ENCODE results near the gene FMNL2. TPM values are rescaled to one million over a fixed set of nuclear protein-coding genes. Genes with fewer than 3 reads are reported as not detected.

FMNL2 gene
- total and polyA plus RNA-seq, 12 donors: 3.3 to 16.0 (median 4.5) TPM

DNA sequence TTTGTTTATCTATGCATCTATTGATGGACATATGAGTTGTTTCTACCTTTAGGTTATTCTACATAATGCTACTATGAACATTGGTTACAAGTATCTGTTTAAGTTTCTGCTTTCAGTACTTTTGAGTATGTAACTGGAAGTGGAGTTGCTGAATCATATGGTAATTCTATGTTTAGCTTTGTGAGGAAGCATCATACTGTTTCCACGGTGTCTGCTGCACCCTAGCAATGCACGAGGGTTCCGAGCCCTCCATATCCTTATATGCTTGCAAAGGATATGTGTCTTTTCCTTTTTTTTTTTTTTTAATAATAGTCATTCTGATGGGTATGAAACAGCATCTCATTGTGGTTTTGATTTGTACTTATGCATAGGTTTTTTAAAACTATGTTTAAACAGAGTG lies 83.7 kb downstream of the FMNL2 start:
- peak in 2 of 8 donors; percentile 25 to 38 for ATAC-seq
- no peak for DNase-seq
- TF ChIP-seq CTCF (IDR thresholded peaks at IDR 0.05): peak in 1 of 9 donors; percentile 5
- 51 to 60% methylated on average over 3 of the region's 3 CpGs for WGBS, 2 donors
- intact Hi-C loops (cut with DNase I): no loop called here
- Histone ChIP-seq H3K4me3 (no peak overlapping the region), H3K27me3 (no peaks in the 10 kb centered on the region), H3K36me3 (no peaks in the 10 kb centered on the region), H3K9me3 (no peaks in the 10 kb centered on the region), H3K4me1 (peaks cover 0 to 69% (median 23%) of the 10 kb centered on the region in 9 donors), H3K27ac (peak overlapping the region in 1 of 10 donors; percentile 54)

DNA sequence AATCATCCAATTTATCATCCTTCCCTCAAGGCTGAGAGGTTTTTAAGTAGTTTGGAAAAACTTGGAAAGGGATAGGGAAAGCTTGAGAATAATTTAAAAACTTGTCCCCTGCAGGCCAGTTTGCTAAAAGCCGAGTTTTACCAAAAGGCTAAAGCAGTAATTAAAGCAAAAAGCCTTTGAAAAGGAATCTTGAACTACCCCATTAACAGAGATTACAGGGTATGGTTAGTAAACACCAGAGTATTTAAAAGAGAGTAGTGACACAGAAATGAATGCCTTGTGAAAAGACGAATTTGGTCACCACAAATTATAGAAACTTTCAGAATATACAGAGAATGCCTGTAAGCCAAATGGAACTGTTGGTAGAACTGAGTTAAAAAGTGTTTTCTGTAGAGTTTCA lies 85.0 kb downstream of the FMNL2 start:
- no peaks in the 10 kb centered on the region for H3K9me3 ChIP-seq
- TF ChIP-seq CTCF (IDR thresholded peaks at IDR 0.05): no peak
- H3K27me3 ChIP-seq: no peaks in the 10 kb centered on the region
- H3K4me3 ChIP-seq: no peak overlapping the region
- peaks cover 0 to 67% (median 22%) of the 10 kb centered on the region in 9 donors for H3K4me1 ChIP-seq
- 92 to 98% methylated on average over 2 of the region's 2 CpGs for WGBS, 2 donors
- intact Hi-C loops (cut with DNase I): loop anchor here in 1 of 10 donors (10.0 kb wide), 1 partner anchor 85 kb away; the partner anchor contains the start of gene FMNL2
- H3K27ac ChIP-seq: peak overlapping the region in 1 of 10 donors; percentile 79
- no peak for ATAC-seq
- H3K36me3 ChIP-seq: no peaks in the 10 kb centered on the region
- DNase-seq: no peak

DNA sequence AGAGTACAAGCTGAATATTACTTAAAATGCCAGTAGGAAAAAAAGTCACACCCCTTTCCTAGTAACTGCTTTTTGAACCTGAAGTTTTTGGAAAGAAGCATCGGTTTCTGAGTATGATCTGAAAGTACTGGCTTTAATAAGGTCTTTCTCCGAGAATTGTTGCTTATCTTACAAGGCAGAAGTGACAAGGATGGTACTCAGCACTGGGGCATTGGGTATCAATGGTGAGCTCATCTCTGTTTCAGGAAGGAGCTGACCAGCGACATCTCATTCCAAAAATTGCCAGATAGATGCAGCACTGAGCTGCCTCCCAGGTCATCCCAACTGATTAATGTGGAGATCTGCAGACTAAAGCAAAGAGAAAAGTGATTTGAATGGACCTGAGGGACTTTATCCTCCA lies 85.4 kb downstream of the FMNL2 start:
- Histone ChIP-seq H3K27me3 (no peaks in the 10 kb centered on the region), H3K36me3 (no peaks in the 10 kb centered on the region), H3K4me1 (peaks cover 0 to 63% (median 18%) of the 10 kb centered on the region in 9 donors), H3K27ac (peak overlapping the region in 2 of 10 donors; percentile 13 to 79), H3K9me3 (no peaks in the 10 kb centered on the region), H3K4me3 (no peak overlapping the region)
- intact Hi-C loops (cut with DNase I): loop anchor here in 1 of 10 donors (10.0 kb wide), 1 partner anchor 86 kb away; the partner anchor contains the start of gene FMNL2
- ATAC-seq (peak in 1 of 8 donors; percentile 46), DNase-seq (no peak)
- no peak for TF ChIP-seq CTCF (IDR thresholded peaks at IDR 0.05)
- 77 to 84% methylated on average over 3 of the region's 3 CpGs for WGBS, 2 donors

- H3K27me3 ChIP-seq: no peaks in the 10 kb centered on the region
- 98% methylated on average over 7 of the region's 7 CpGs for WGBS, 2 donors
- H3K27ac ChIP-seq: peak overlapping the region in 6 of 10 donors; percentile 13 to 79 (median 33)
- H3K4me3 ChIP-seq: no peak overlapping the region
- intact Hi-C loops (cut with DNase I): loop anchor here in 1 of 10 donors (10.0 kb wide), 1 partner anchor 86 kb away; the partner anchor contains the start of gene FMNL2
- no peak for TF ChIP-seq CTCF (IDR thresholded peaks at IDR 0.05)
- H3K36me3 ChIP-seq: no peaks in the 10 kb centered on the region
- H3K9me3 ChIP-seq: no peaks in the 10 kb centered on the region
- H3K4me1 ChIP-seq: peaks cover 0 to 57% (median 16%) of the 10 kb centered on the region in 9 donors
- peak in 2 of 8 donors; percentile 18 to 20 for ATAC-seq
- no peak for DNase-seq
Measured at GRCh38 chr2:152420936-152421335, 86.0 kb downstream of the FMNL2 start.
